Thoracic aorta (tissue), 2 donors: Measurements from ENCODE around the gene CTSW. TPM values are rescaled to one million over a fixed set of nuclear protein-coding genes. Genes with fewer than 3 reads are reported as not detected.

Experiments used
- ATAC-seq: fragments of 150-250 bp; one replicate; pipeline ENCODE4 v1.8.0; 2017; ENCODE audit warnings: low read depth; ENCODE audit not compliant: insufficient number of reproducible peaks, low FRiP score
- DNase-seq: peaks from one replicate; pipeline ENCODE4 v3.0.0-alpha.2; 2020; ENCODE audit warnings: low spot score
- H3K27ac ChIP-seq, 2 donors: fragments of 200-600 bp; sonication (generic); 1 replicate in 1 of 2; 2 replicates in 1 of 2; pipeline ENCODE4 v1.5.1; 2016; ENCODE audit warnings: mild to moderate bottlenecking in 2 of 2, moderate library complexity in 2 of 2
- H3K27me3 ChIP-seq: fragments of 200-600 bp; sonication (generic); replicated peaks from 2 replicates; pipeline ENCODE4 v1.6.0; 2016; ENCODE audit warnings: mild to moderate bottlenecking; ENCODE audit not compliant: insufficient read depth
- H3K36me3 ChIP-seq: fragments of 200-600 bp; sonication (generic); one replicate; pipeline ENCODE4 v1.5.1; 2016
- H3K4me1 ChIP-seq, 2 donors: fragments of 200-600 bp; sonication (generic); 1 replicate in 1 of 2; 2 replicates in 1 of 2; pipeline versions ENCODE4 v1.5.1 to v1.6.0; 2016; ENCODE audit warnings: low read depth in 2 of 2, mild to moderate bottlenecking in 1 of 2; ENCODE audit not compliant: control insufficient read depth in 1 of 2
- H3K4me3 ChIP-seq: fragments of 200-600 bp; sonication (generic); 2 replicates; pipeline ENCODE4 v1.5.1; 2016; ENCODE audit warnings: mild to moderate bottlenecking
- H3K9me3 ChIP-seq: fragments of 200-600 bp; sonication (generic); 2 replicates; pipeline ENCODE4 v1.5.1; 2016
- total RNA-seq, 2 donors: library from RNA; depleted of rRNA; stranded (reverse); fragments of >200 nt; gene quantifications; one replicate each; pipeline versions ENCODE4 v1.1.0 to v1.2.3, GENCODE V29; 2016
- TF ChIP-seq, protein P1 (sequence below): fragments of 200-600 bp; sonication (generic); IDR thresholded peaks from one replicate; pipeline ENCODE4 v1.5.1; 2019; ENCODE audit warnings: antibody characterized with exemption

Gene CTSW
- total RNA-seq, 2 donors from 2014 or later, result 1.6 to 13.7 TPM

DNA sequence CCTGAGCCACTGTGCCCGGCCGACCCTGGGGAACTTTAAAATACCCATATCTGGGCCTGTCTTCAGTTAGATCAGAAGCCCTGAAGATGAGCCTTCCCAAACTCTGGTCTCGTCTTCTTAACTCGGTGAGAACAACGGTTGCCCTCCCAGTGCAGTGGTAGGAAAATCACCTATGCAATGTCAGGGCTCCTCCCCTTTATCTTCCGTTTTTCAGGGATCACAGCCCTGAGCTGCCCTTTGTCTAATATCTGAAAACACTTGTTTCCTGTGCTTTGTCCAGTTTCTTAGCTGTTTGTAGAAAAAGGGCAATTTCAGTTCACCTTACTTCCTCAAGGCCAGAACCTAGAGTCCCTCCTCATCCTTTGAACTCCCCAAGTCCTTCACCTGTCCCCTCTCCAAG, 49.0 kb downstream of the CTSW start:
- H3K27ac ChIP-seq, result no peak overlapping the region
- H3K4me3 ChIP-seq, result no peak overlapping the region
- TF ChIP-seq, protein P1, sequence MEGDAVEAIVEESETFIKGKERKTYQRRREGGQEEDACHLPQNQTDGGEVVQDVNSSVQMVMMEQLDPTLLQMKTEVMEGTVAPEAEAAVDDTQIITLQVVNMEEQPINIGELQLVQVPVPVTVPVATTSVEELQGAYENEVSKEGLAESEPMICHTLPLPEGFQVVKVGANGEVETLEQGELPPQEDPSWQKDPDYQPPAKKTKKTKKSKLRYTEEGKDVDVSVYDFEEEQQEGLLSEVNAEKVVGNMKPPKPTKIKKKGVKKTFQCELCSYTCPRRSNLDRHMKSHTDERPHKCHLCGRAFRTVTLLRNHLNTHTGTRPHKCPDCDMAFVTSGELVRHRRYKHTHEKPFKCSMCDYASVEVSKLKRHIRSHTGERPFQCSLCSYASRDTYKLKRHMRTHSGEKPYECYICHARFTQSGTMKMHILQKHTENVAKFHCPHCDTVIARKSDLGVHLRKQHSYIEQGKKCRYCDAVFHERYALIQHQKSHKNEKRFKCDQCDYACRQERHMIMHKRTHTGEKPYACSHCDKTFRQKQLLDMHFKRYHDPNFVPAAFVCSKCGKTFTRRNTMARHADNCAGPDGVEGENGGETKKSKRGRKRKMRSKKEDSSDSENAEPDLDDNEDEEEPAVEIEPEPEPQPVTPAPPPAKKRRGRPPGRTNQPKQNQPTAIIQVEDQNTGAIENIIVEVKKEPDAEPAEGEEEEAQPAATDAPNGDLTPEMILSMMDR, result no peak
- H3K4me1 ChIP-seq, result no peaks in the 10 kb centered on the region
- H3K36me3 ChIP-seq, result no peaks in the 10 kb centered on the region
- H3K27me3 ChIP-seq, result no peaks in the 10 kb centered on the region
- no peak for DNase-seq
- H3K9me3 ChIP-seq, result no peaks in the 10 kb centered on the region
- ATAC-seq, result no peak

DNA sequence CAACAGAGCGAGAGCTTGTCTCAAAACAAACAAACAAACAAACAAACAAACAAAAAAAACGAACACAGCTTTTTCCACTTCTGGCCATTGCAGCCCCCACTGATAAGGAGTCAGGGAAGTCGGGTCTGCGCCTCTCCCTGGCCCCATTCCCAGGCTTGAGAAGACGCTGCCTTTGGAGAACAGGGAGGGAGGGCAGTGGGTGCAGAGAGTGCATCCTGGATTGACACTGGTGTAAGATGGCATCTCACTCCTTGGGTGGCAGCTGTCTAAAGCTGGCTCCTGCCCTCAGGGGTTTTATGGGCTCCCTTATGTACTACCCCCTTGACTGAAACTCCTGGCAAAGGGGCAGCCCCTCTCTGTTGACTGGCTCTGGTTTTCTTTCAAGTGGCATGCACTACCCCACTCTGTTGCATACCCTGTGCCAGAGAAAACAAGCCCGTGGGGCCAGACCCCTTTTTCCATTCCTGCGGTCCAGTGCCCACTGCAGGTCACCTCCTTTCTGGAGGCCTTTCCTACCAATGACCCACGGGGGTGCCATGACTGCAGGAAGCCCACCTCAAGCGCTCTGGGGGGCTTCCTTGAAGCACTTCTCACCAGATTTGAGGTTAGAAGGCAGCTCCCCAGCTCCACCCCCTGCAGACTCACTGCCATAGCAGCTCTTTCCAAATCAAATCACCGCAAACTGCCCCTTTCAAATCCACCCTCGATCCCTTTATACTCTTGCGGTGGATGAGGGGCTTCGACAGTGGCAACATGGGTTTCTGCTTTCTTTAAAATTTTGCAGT, 52.3 kb downstream of the CTSW start:
- H3K36me3 ChIP-seq, result no peaks in the 10 kb centered on the region
- DNase-seq (no peak), ATAC-seq (no peak)
- no peak overlapping the region for H3K4me3 ChIP-seq
- no peaks in the 10 kb centered on the region for H3K27me3 ChIP-seq
- no peak overlapping the region for H3K27ac ChIP-seq
- H3K4me1 ChIP-seq, result no peaks in the 10 kb centered on the region
- TF ChIP-seq, protein P1, result no peak
- no peaks in the 10 kb centered on the region for H3K9me3 ChIP-seq

DNA sequence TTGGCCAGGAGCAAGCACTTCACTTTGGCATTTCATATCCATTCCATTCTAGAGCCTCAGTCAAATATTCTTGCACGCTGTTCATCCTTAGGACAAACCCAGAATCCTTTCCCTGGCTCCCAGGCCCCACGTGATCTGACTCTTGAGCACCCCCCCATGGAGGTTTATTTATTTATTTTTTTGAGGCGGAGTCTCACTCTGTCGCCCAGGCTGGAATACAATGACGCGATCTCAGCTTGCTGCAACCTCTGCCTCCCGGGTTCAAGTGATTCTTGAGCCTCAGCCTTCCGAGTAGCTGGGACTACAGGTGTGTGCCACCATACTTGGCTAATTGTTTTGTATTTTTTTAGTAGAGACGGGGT, 52.9 kb downstream of the CTSW start:
- no peaks in the 10 kb centered on the region for H3K36me3 ChIP-seq
- no peaks in the 10 kb centered on the region for H3K9me3 ChIP-seq
- TF ChIP-seq, protein P1, result no peak
- ATAC-seq (no peak), DNase-seq (no peak)
- no peak overlapping the region for H3K27ac ChIP-seq
- H3K27me3 ChIP-seq, result no peaks in the 10 kb centered on the region
- H3K4me1 ChIP-seq, result no peaks in the 10 kb centered on the region
- no peak overlapping the region for H3K4me3 ChIP-seq

Other genes starting within 250 kb of the CTSW start
- gene SIPA1, start 241.7 kb upstream of the CTSW start, total RNA-seq, result 10 to 100 TPM; 47.9 to 69.8 TPM
- 10 to 100 TPM; 81.5 to 84.4 TPM for gene RELA, start 216.9 kb upstream of the CTSW start, total RNA-seq
- gene KAT5, start 167.6 kb upstream of the CTSW start, total RNA-seq, result 10 to 100 TPM; 49.0 to 50.5 TPM
- 100 to 1,000 TPM; 138 to 185 TPM for gene RNASEH2C, start 159.0 kb upstream of the CTSW start, total RNA-seq
- gene AP5B1, start 98.9 kb upstream of the CTSW start, total RNA-seq, result 10 to 100 TPM; 26.3 to 38.4 TPM
- gene OVOL1, start 92.8 kb upstream of the CTSW start, total RNA-seq, result under 1 TPM in 1 of 2 donors, not detected in 1; 0.27 TPM
- gene SNX32, start 45.9 kb upstream of the CTSW start, total RNA-seq, result under 1 TPM in 1 of 2 donors, not detected in 1; 0.81 TPM
- 100 to 1,000 TPM; 565 to 797 TPM for gene CFL1, start 21.7 kb upstream of the CTSW start, total RNA-seq
- gene MUS81, start 19.4 kb upstream of the CTSW start, total RNA-seq, result 10 to 100 TPM; 51.8 to 62.8 TPM
- 100 to 1,000 TPM; 134 to 219 TPM for gene EFEMP2, start 7.0 kb upstream of the CTSW start, total RNA-seq
- 100 to 1,000 TPM in 1 of 2 donors, 10 to 100 TPM in 1; 50.4 to 111 TPM for gene FIBP, start 8.6 kb downstream of the CTSW start, total RNA-seq
- gene CCDC85B, start 10.8 kb downstream of the CTSW start, total RNA-seq, result 100 to 1,000 TPM in 1 of 2 donors, 10 to 100 TPM in 1; 75.8 to 100 TPM
- gene FOSL1, start 20.6 kb downstream of the CTSW start, total RNA-seq, result 100 to 1,000 TPM in 1 of 2 donors, 10 to 100 TPM in 1; 25.6 to 143 TPM
- gene C11orf68, start 39.2 kb downstream of the CTSW start, total RNA-seq, result 10 to 100 TPM; 16.3 to 27.9 TPM
- gene DRAP1, start 39.6 kb downstream of the CTSW start, total RNA-seq, result 10 to 100 TPM; 82.5 to 91.2 TPM
- gene TSGA10IP, start 65.6 kb downstream of the CTSW start, total RNA-seq, result not detected
- gene SART1, start 81.9 kb downstream of the CTSW start, total RNA-seq, result 10 to 100 TPM; 32.5 to 38.0 TPM
- gene EIF1AD, start 122.3 kb downstream of the CTSW start, total RNA-seq, result 10 to 100 TPM; 20.6 to 43.5 TPM
- 10 to 100 TPM; 22.2 to 60.0 TPM for gene BANF1, start 122.7 kb downstream of the CTSW start, total RNA-seq
- gene CST6, start 132.2 kb downstream of the CTSW start, total RNA-seq, result 10 to 100 TPM in 1 of 2 donors, 1 to 10 TPM in 1; 4.5 to 16.9 TPM
- gene CATSPER1, start 146.6 kb downstream of the CTSW start, total RNA-seq, result not detected
- gene GAL3ST3, start 169.3 kb downstream of the CTSW start, total RNA-seq, result 1 to 10 TPM in 1 of 2 donors, not detected in 1; 1.1 TPM
- 100 to 1,000 TPM; 142 TPM for gene SF3B2, start 172.5 kb downstream of the CTSW start, total RNA-seq
- gene PACS1, start 190.4 kb downstream of the CTSW start, total RNA-seq, result 100 to 1,000 TPM in 1 of 2 donors, 10 to 100 TPM in 1; 82.9 to 112 TPM